Brain microvascular endothelial cell (primary cell): ENCODE measurements around the gene PSMD2.

Source experiments
- DNase-seq: peaks from one replicate; pipeline ENCODE4 v3.0.0-alpha.2; 2020
- H3K27ac ChIP-seq: fragments of 250-450 bp; sonication (Bioruptor Pico); 2 replicates; pipeline ENCODE4 v1.5.1; 2020; ENCODE audit warnings: mild to moderate bottlenecking, moderate library complexity
- H3K27me3 ChIP-seq: fragments of 250-450 bp; sonication (Bioruptor Pico); replicated peaks from 2 replicates; pipeline ENCODE4 v1.5.1; 2020; ENCODE audit warnings: mild to moderate bottlenecking
- H3K36me3 ChIP-seq: fragments of 250-450 bp; sonication (Bioruptor Pico); replicated peaks from 2 replicates; pipeline ENCODE4 v1.5.1; 2020; ENCODE audit warnings: mild to moderate bottlenecking
- H3K4me3 ChIP-seq: 2 replicates; pipeline ENCODE4 v1.5.1; 2011; ENCODE audit warnings: low read depth, mild to moderate bottlenecking, control low read depth, low read length, moderate library complexity
- CTCF ChIP-seq: IDR thresholded peaks from 2 replicates; pipeline ENCODE4 v1.5.1; 2011; ENCODE audit warnings: low read depth, mild to moderate bottlenecking, moderate library complexity, low read length, control low read depth, inconsistent platforms; ENCODE audit errors: missing control alignments
- in situ Hi-C: cut with HindIII; loops from 2 replicates; pipeline ENCODE4 v1.10.0; 2017; ENCODE audit warnings: low sequenced_read_pairs, low pct_ligation_motif_present

Gene PSMD2

GRCh38 chr3:184314363-184314699 is 15.3 kb downstream of the PSMD2 start, which contains the start of gene EIF4G1:
Gene EIF4G1, plus strand, starts transcription at chr3:184314606. Its CDS starts 1,191 bp downstream, at chr3:184315797.
- in situ Hi-C loops: no loop called here
- Histone ChIP-seq H3K4me3 (peak within 1 kb of the TSS; percentile 87), H3K27me3 (no peaks in the 10 kb centered on the region)

GRCh38 chr3:184314700-184315542 is 15.9 kb downstream of the PSMD2 start:
- in situ Hi-C loops: no loop called here
- Histone ChIP-seq H3K4me3 (peak overlapping the region; percentile 87), H3K36me3 (peaks cover 30% of the 10 kb centered on the region), H3K27me3 (no peaks in the 10 kb centered on the region), H3K27ac (peak overlapping the region; percentile 95)
- no peak for TF ChIP-seq CTCF
- DNase-seq: peak; percentile 47

More at GRCh38 chr3:184314363-184314699, 15.3 kb downstream of the PSMD2 start, which contains the start of gene EIF4G1:
- DNase-seq: peak; percentile 87
- Histone ChIP-seq H3K27ac (peak within 1 kb of the TSS; percentile 95), H3K36me3 (peaks cover 28% of the 10 kb centered on the region)
- no peak for TF ChIP-seq CTCF

- no peaks in the 10 kb centered on the region for H3K27me3 ChIP-seq
- no peak for DNase-seq
- peaks cover 33% of the 10 kb centered on the region for H3K36me3 ChIP-seq
- no peak for TF ChIP-seq CTCF
- in situ Hi-C loops: no loop called here
- H3K27ac ChIP-seq: peak overlapping the region; percentile 95
- H3K4me3 ChIP-seq: peak overlapping the region; percentile 87
Measured at GRCh38 chr3:184315543-184315867, 16.5 kb downstream of the PSMD2 start.

GRCh38 chr3:184315871-184316661 is 17.0 kb downstream of the PSMD2 start:
- Histone ChIP-seq H3K27me3 (no peaks in the 10 kb centered on the region), H3K27ac (peak overlapping the region; percentile 9), H3K4me3 (peak overlapping the region; percentile 87), H3K36me3 (peaks cover 38% of the 10 kb centered on the region)
- in situ Hi-C loops: no loop called here
- no peak for DNase-seq
- TF ChIP-seq CTCF: no peak

GRCh38 chr3:184316792-184317191 is 17.8 kb downstream of the PSMD2 start:
- Histone ChIP-seq H3K4me3 (peak overlapping the region; percentile 87), H3K27ac (no peak overlapping the region), H3K27me3 (no peaks in the 10 kb centered on the region), H3K36me3 (peaks cover 45% of the 10 kb centered on the region)
- in situ Hi-C loops: no loop called here
- TF ChIP-seq CTCF: no peak
- no peak for DNase-seq
